Astrocyte (in vitro differentiated cells and primary cell): ENCODE measurements around the gene GPBP1L1. TPM values are rescaled to one million over a fixed set of nuclear protein-coding genes. Genes with fewer than 3 reads are reported as not detected.

Experiments
- DNase-seq: peaks from one replicate; pipeline ENCODE4 v3.0.0-alpha.2; 2010; ENCODE audit warnings: low read depth
- FAIRE-seq: peaks from 2 replicates; lab custom pipeline; 2011; peaks lifted over from hg19 to GRCh38; lab: Jason Lieb, UNC
- H2AFZ ChIP-seq: 2 replicates; pipeline ENCODE4 v1.6.0; 2012; ENCODE audit warnings: low read depth, low read length, inconsistent platforms
- H3K27ac ChIP-seq: 2 replicates; pipeline ENCODE4 v1.5.1; 2011; ENCODE audit warnings: low read depth, low read length, inconsistent platforms
- H3K27me3 ChIP-seq: 2 replicates; pipeline ENCODE4 v1.6.0; 2011; ENCODE audit warnings: low read length, inconsistent platforms; ENCODE audit not compliant: insufficient read depth
- H3K36me3 ChIP-seq: 2 replicates; pipeline ENCODE4 v1.5.1; 2011; ENCODE audit warnings: low read length, inconsistent platforms; ENCODE audit not compliant: insufficient read depth
- H3K4me1 ChIP-seq: 2 replicates; pipeline ENCODE4 v1.5.1; 2011; ENCODE audit warnings: low read length, inconsistent platforms; ENCODE audit not compliant: insufficient read depth
- H3K4me2 ChIP-seq: 2 replicates; pipeline ENCODE4 v1.6.0; 2012; ENCODE audit warnings: low read length, inconsistent platforms
- H3K4me3 ChIP-seq: 2 replicates; pipeline ENCODE4 v1.5.1; 2011; ENCODE audit warnings: low read depth, mild to moderate bottlenecking, low read length, inconsistent platforms; ENCODE audit not compliant: insufficient read depth
- H3K79me2 ChIP-seq: 2 replicates; pipeline ENCODE4 v1.6.0; 2012; ENCODE audit warnings: mild to moderate bottlenecking, low read length, inconsistent platforms; ENCODE audit not compliant: insufficient read depth
- H3K9ac ChIP-seq: 2 replicates; pipeline ENCODE4 v1.6.0; 2012; ENCODE audit warnings: mild to moderate bottlenecking, low read length, inconsistent platforms
- H3K9me3 ChIP-seq: 2 replicates; pipeline ENCODE4 v1.5.1; 2012; ENCODE audit warnings: low read depth, mild to moderate bottlenecking, low read length, inconsistent platforms; ENCODE audit not compliant: insufficient read depth
- H4K20me1 ChIP-seq: 2 replicates; pipeline ENCODE4 v1.6.0; 2012; ENCODE audit warnings: low read length, inconsistent platforms; ENCODE audit not compliant: insufficient read depth
- H3K27ac Mint-ChIP-seq: one replicate; pipeline ENCODE4 v1.8.0; 2021; ENCODE audit warnings: mild to moderate bottlenecking, mixed read lengths; ENCODE audit not compliant: unreplicated experiment
- H3K27me3 Mint-ChIP-seq: one replicate; pipeline ENCODE4 v1.8.0; 2021; ENCODE audit warnings: low read depth, mixed read lengths; ENCODE audit not compliant: unreplicated experiment
- H3K36me3 Mint-ChIP-seq: one replicate; pipeline ENCODE4 v1.8.0; 2021; ENCODE audit warnings: low read depth, mixed read lengths; ENCODE audit not compliant: unreplicated experiment
- H3K4me1 Mint-ChIP-seq: one replicate; pipeline ENCODE4 v1.8.0; 2021; ENCODE audit warnings: low read depth, mixed read lengths; ENCODE audit not compliant: unreplicated experiment
- H3K4me3 Mint-ChIP-seq: one replicate; pipeline ENCODE4 v1.8.0; 2021; ENCODE audit warnings: mild to moderate bottlenecking, moderate library complexity, mixed read lengths; ENCODE audit not compliant: unreplicated experiment
- H3K9me3 Mint-ChIP-seq: one replicate; pipeline ENCODE4 v1.8.0; 2021; ENCODE audit warnings: mild to moderate bottlenecking, mixed read lengths; ENCODE audit not compliant: unreplicated experiment
- EZH2 ChIP-seq: IDR thresholded peaks from 2 replicates; pipeline ENCODE4 v1.6.1; 2012; ENCODE audit warnings: mild to moderate bottlenecking, low read length, inconsistent platforms; ENCODE audit not compliant: insufficient read depth
- total RNA-seq: library from RNA; stranded (reverse); gene quantifications from 2 replicates; pipeline ENCODE4 v1.2.1, GENCODE V29; 2021
- TF ChIP-seq, protein P1 (sequence below): IDR thresholded peaks from 2 replicates; pipeline ENCODE4 v1.5.1; 2011; ENCODE audit warnings: low read depth, mild to moderate bottlenecking, inconsistent platforms, low read length, moderate library complexity; ENCODE audit not compliant: insufficient read depth

GPBP1L1 gene
- total RNA-seq, 1 donor from 2014 or later: 116 TPM

GRCh38 chr1:45617618-45618017 lies 68.7 kb downstream of the GPBP1L1 start:
- H3K9ac ChIP-seq: no peak overlapping the region
- H3K27ac Mint-ChIP-seq: no peak overlapping the region
- H3K27ac ChIP-seq: peak overlapping the region; percentile 28
- H3K36me3 ChIP-seq: peaks cover 33% of the 10 kb centered on the region
- peak; percentile 36 for DNase-seq
- H3K36me3 Mint-ChIP-seq: peaks cover 23% of the 10 kb centered on the region
- no peak overlapping the region for H3K4me2 ChIP-seq
- H3K4me1 ChIP-seq: no peaks in the 10 kb centered on the region
- no peak overlapping the region for H3K4me3 ChIP-seq
- H3K4me3 Mint-ChIP-seq: no peak overlapping the region
- H3K9me3 Mint-ChIP-seq: no peaks in the 10 kb centered on the region
- FAIRE-seq: no peak
- H3K27me3 Mint-ChIP-seq: no peaks in the 10 kb centered on the region
- TF ChIP-seq, protein P1, sequence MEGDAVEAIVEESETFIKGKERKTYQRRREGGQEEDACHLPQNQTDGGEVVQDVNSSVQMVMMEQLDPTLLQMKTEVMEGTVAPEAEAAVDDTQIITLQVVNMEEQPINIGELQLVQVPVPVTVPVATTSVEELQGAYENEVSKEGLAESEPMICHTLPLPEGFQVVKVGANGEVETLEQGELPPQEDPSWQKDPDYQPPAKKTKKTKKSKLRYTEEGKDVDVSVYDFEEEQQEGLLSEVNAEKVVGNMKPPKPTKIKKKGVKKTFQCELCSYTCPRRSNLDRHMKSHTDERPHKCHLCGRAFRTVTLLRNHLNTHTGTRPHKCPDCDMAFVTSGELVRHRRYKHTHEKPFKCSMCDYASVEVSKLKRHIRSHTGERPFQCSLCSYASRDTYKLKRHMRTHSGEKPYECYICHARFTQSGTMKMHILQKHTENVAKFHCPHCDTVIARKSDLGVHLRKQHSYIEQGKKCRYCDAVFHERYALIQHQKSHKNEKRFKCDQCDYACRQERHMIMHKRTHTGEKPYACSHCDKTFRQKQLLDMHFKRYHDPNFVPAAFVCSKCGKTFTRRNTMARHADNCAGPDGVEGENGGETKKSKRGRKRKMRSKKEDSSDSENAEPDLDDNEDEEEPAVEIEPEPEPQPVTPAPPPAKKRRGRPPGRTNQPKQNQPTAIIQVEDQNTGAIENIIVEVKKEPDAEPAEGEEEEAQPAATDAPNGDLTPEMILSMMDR: no peak
- TF ChIP-seq EZH2: no peak
- no peaks in the 10 kb centered on the region for H3K79me2 ChIP-seq
- H3K27me3 ChIP-seq: no peaks in the 10 kb centered on the region
- H3K4me1 Mint-ChIP-seq: no peaks in the 10 kb centered on the region
- H4K20me1 ChIP-seq: peaks cover 4% of the 10 kb centered on the region
- no peaks in the 10 kb centered on the region for H3K9me3 ChIP-seq
- H2AFZ ChIP-seq: no peak overlapping the region

GRCh38 chr1:45615885-45616284 lies 70.4 kb downstream of the GPBP1L1 start:
- Mint-ChIP-seq H3K36me3 (peaks cover 27% of the 10 kb centered on the region), H3K4me3 (no peak overlapping the region), H3K27ac (no peak overlapping the region), H3K4me1 (no peaks in the 10 kb centered on the region), H3K9me3 (no peaks in the 10 kb centered on the region), H3K27me3 (no peaks in the 10 kb centered on the region)
- H3K4me3 ChIP-seq: no peak overlapping the region
- no peak for DNase-seq
- no peaks in the 10 kb centered on the region for H3K27me3 ChIP-seq
- H3K9ac ChIP-seq: no peak overlapping the region
- peaks cover 4% of the 10 kb centered on the region for H4K20me1 ChIP-seq
- no peak for FAIRE-seq
- H3K4me2 ChIP-seq: no peak overlapping the region
- peaks cover 33% of the 10 kb centered on the region for H3K36me3 ChIP-seq
- no peak overlapping the region for H3K27ac ChIP-seq
- H3K4me1 ChIP-seq: no peaks in the 10 kb centered on the region
- H3K79me2 ChIP-seq: peaks cover 3% of the 10 kb centered on the region
- no peak overlapping the region for H2AFZ ChIP-seq
- TF ChIP-seq, protein P1: no peak
- TF ChIP-seq EZH2: no peak
- H3K9me3 ChIP-seq: no peaks in the 10 kb centered on the region

DNA sequence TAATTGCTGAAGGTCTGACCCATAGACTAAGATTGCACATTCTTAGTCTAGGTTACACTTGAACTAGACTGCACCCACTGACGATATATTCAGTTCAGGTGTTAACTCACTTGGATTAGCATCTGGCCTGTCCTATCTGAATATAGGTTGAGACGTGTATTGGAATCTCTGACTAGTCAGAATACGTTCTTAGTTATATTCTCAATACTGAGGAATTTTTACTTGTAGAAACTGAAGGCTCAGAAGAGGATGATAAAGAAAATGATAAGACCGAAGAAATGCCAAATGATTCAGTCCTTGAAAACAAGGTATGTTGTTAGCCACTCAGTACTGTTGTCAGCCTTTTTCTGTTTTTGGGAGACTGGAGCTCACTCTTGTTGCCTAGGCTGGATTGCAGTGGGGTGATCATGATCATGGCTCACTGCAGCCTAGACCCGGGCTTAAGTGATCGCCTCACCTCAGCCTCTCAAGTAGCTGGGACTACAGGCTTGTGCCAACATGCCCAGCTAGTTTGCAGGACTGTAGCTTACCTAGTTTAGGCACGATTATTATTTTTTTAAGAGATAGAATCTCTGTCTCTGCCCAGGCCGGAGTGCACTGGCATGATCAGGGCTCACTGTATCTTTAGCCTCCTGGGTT lies 73.3 kb downstream of the GPBP1L1 start:
- H3K9ac ChIP-seq: no peak overlapping the region
- no peak for FAIRE-seq
- no peak overlapping the region for H3K4me2 ChIP-seq
- Mint-ChIP-seq H3K36me3 (peaks cover 21% of the 10 kb centered on the region), H3K4me3 (no peak overlapping the region), H3K4me1 (peaks cover 7% of the 10 kb centered on the region), H3K27me3 (no peaks in the 10 kb centered on the region), H3K9me3 (no peaks in the 10 kb centered on the region), H3K27ac (peak overlapping the region; percentile 58)
- no peak overlapping the region for H3K27ac ChIP-seq
- H3K27me3 ChIP-seq: no peaks in the 10 kb centered on the region
- no peaks in the 10 kb centered on the region for H3K4me1 ChIP-seq
- peaks cover 3% of the 10 kb centered on the region for H3K79me2 ChIP-seq
- no peaks in the 10 kb centered on the region for H3K9me3 ChIP-seq
- peaks cover 38% of the 10 kb centered on the region for H3K36me3 ChIP-seq
- H4K20me1 ChIP-seq: peaks cover 5% of the 10 kb centered on the region
- TF ChIP-seq EZH2: no peak
- TF ChIP-seq, protein P1: no peak
- no peak overlapping the region for H3K4me3 ChIP-seq
- no peak overlapping the region for H2AFZ ChIP-seq
- no peak for DNase-seq
